Karpas-422 (cell line): ENCODE results near the gene SAP130. TPM values are rescaled to one million over a fixed set of nuclear protein-coding genes. Genes with fewer than 3 reads are reported as not detected.

ENCODE experiments used
- DNase-seq: peaks from one replicate; pipeline ENCODE4 v3.0.0-alpha.2; 2015
- H2AFZ ChIP-seq: fragments of 200-600 bp; sonication (generic); 2 replicates; pipeline ENCODE4 v1.6.1; 2014; ENCODE audit warnings: antibody characterized with exemption, low read length, mixed read lengths
- H3K27ac ChIP-seq: fragments of 200-600 bp; sonication (generic); 2 replicates; pipeline ENCODE4 v1.5.1; 2014; ENCODE audit warnings: mild to moderate bottlenecking, low read length, moderate library complexity
- H3K27me3 ChIP-seq: fragments of 200-600 bp; sonication (generic); 2 replicates; pipeline ENCODE4 v1.6.1; 2014; ENCODE audit warnings: low read length, mixed read lengths
- H3K36me3 ChIP-seq: fragments of 200-600 bp; sonication (generic); 2 replicates; pipeline ENCODE4 v1.6.1; 2014; ENCODE audit warnings: low read length, mixed read lengths; ENCODE audit not compliant: insufficient read depth
- H3K4me1 ChIP-seq: fragments of 200-600 bp; sonication (generic); 2 replicates; pipeline ENCODE4 v1.6.1; 2014; ENCODE audit warnings: mild to moderate bottlenecking, low read length, mixed read lengths
- H3K4me2 ChIP-seq: fragments of 200-600 bp; sonication (generic); 2 replicates; pipeline ENCODE4 v1.6.1; 2014; ENCODE audit warnings: low read length, low read depth, mild to moderate bottlenecking; ENCODE audit not compliant: poor library complexity, severe bottlenecking
- H3K4me3 ChIP-seq: fragments of 200-600 bp; sonication (generic); 2 replicates; pipeline ENCODE4 v1.5.1; 2014; ENCODE audit warnings: mild to moderate bottlenecking, antibody characterized with exemption, low read length, mixed read lengths
- H3K79me2 ChIP-seq: fragments of 200-600 bp; sonication (generic); 2 replicates; pipeline ENCODE4 v1.6.1; 2014; ENCODE audit warnings: mild to moderate bottlenecking, low read length, mixed read lengths
- H3K9ac ChIP-seq: fragments of 200-600 bp; sonication (generic); 2 replicates; pipeline ENCODE4 v1.6.0; 2014; ENCODE audit warnings: low read length
- H3K9me2 ChIP-seq: fragments of 200-600 bp; sonication (generic), shearing (Covaris generic); replicated peaks from 2 replicates; pipeline ENCODE4 v1.6.0; 2014; ENCODE audit warnings: mild to moderate bottlenecking, low read length, moderate library complexity; ENCODE audit not compliant: insufficient read depth
- H3K9me3 ChIP-seq: fragments of 300-700, 200-600 bp; sonication (generic); 2 replicates; pipeline ENCODE4 v1.6.1; 2014; ENCODE audit warnings: low read length, mixed read lengths
- H4K20me1 ChIP-seq: fragments of 200-600 bp; sonication (generic); 2 replicates; pipeline ENCODE4 v1.6.1; 2014; ENCODE audit warnings: mild to moderate bottlenecking, antibody characterized with exemption, low read length, low read depth; ENCODE audit not compliant: insufficient read depth
- total RNA-seq: library from RNA; depleted of rRNA; stranded (reverse); fragments of >200 nt; shearing (Covaris generic); gene quantifications from 2 replicates; pipeline ENCODE4 v1.2.3, GENCODE V29; 2014; ENCODE audit warnings: low replicate concordance

Gene SAP130
- total RNA-seq, 1 experiment from 2014 or later: 14.3 TPM

DNA sequence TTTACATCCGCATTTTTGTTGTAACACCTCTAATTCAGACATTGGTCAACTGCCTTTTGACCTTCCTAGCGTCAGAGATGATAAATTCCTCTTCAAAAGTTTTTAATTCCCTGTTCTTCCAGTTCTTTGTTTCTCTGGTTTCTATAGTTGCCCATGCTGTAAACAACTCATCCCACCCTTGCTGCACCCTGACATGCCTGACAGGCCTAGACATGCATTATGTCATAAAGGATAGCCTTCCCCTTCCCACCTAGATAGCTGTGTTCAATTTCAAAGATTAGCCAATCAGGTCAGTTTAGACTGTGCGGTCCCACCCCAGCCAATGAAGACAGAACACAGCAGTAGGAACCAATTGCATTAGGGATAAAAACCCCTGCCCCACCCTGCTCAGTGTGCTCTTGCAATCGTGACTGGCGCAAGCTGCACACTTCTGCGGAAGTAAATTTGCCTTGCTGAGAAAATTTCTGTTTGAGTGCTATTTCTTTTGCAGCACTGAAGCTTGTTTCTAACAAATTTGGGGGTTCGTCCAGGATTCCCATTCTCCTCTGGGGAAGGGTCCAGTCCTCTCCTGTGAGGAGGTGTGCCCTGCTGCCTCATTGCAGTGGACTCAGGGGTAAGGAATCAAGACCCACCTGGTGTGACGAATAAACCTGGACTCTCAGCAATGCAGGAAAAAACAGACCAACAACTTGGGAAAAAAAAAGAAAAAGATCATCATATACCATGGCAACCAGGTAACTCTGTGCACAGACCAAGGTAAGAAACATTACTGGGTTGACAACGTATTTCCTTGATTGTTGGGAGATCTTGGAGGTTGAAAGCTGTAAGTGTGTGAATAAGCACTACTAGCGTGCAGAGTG is 9.1 kb upstream of the SAP130 start:
- no peak overlapping the region for H3K4me3 ChIP-seq
- H3K9ac ChIP-seq: no peak overlapping the region
- H3K79me2 ChIP-seq: no peaks in the 10 kb centered on the region
- H3K27me3 ChIP-seq: 0 out of 2 replicates have a peak, but pooled peaks cover 7% of the 10 kb centered on the region
- H4K20me1 ChIP-seq: no peaks in the 10 kb centered on the region
- H2AFZ ChIP-seq: no peak overlapping the region
- H3K27ac ChIP-seq: no peak overlapping the region
- H3K4me2 ChIP-seq: no peak overlapping the region
- peaks cover 22% of the 10 kb centered on the region for H3K9me3 ChIP-seq
- no peaks in the 10 kb centered on the region for H3K36me3 ChIP-seq
- no peaks in the 10 kb centered on the region; the same call in 1 of the 2 replicates for H3K4me1 ChIP-seq
- H3K9me2 ChIP-seq: no peaks in the 10 kb centered on the region
- DNase-seq: no peak

GRCh38 chr2:128032092-128032491 is 4.2 kb upstream of the SAP130 start:
- no peak overlapping the region for H3K4me2 ChIP-seq
- 0 out of 2 replicates have a peak, but pooled peaks cover 7% of the 10 kb centered on the region for H3K27me3 ChIP-seq
- no peak overlapping the region for H3K4me3 ChIP-seq
- no peaks in the 10 kb centered on the region for H3K9me2 ChIP-seq
- peak; percentile 30 for DNase-seq
- peaks cover 24% of the 10 kb centered on the region for H3K9me3 ChIP-seq
- H2AFZ ChIP-seq: no peak overlapping the region
- H3K36me3 ChIP-seq: no peaks in the 10 kb centered on the region
- H3K4me1 ChIP-seq: peaks cover 8% of the 10 kb centered on the region
- no peaks in the 10 kb centered on the region for H4K20me1 ChIP-seq
- H3K79me2 ChIP-seq: no peaks in the 10 kb centered on the region
- H3K9ac ChIP-seq: no peak overlapping the region
- no peak overlapping the region for H3K27ac ChIP-seq

GRCh38 chr2:128028668-128029054 is 802 bp upstream of the SAP130 start:
- Histone ChIP-seq H3K4me1 (peaks cover 24% of the 10 kb centered on the region), H4K20me1 (no peaks in the 10 kb centered on the region; the same call in 1 of the 2 replicates), H3K9me2 (no peaks in the 10 kb centered on the region), H2AFZ (peak overlapping the region; percentile 85), H3K79me2 (peaks cover 32% of the 10 kb centered on the region), H3K27me3 (0 out of 2 replicates have a peak, but pooled peaks cover 4% of the 10 kb centered on the region), H3K36me3 (no peaks in the 10 kb centered on the region), H3K27ac (no peak overlapping the region), H3K9me3 (peaks cover 15% of the 10 kb centered on the region), H3K4me2 (peak overlapping the region; percentile 79), H3K9ac (peak overlapping the region; percentile 68), H3K4me3 (peak overlapping the region; percentile 72)
- DNase-seq: peak; percentile 42

- H4K20me1 ChIP-seq: no peaks in the 10 kb centered on the region; the same call in 1 of the 2 replicates
- peaks cover 8% of the 10 kb centered on the region for H3K9me3 ChIP-seq
- no peaks in the 10 kb centered on the region for H3K9me2 ChIP-seq
- H3K27ac ChIP-seq: peak overlapping the region; percentile 75
- DNase-seq: peak; percentile 99
- peak overlapping the region; percentile 91 for H2AFZ ChIP-seq
- H3K9ac ChIP-seq: peak overlapping the region; percentile 94
- H3K79me2 ChIP-seq: peaks cover 43% of the 10 kb centered on the region
- peak overlapping the region; percentile 79 for H3K4me2 ChIP-seq
- H3K36me3 ChIP-seq: no peaks in the 10 kb centered on the region
- H3K4me3 ChIP-seq: peak overlapping the region; percentile 85
- H3K4me1 ChIP-seq: peaks cover 24% of the 10 kb centered on the region
- no peaks in the 10 kb centered on the region for H3K27me3 ChIP-seq
Observed at GRCh38 chr2:128027278-128027800, 520 bp downstream of the SAP130 start.

GRCh38 chr2:128026448-128027277 is 1.2 kb downstream of the SAP130 start:
- DNase-seq: peak; percentile 41
- Histone ChIP-seq H3K27ac (no peak overlapping the region), H3K27me3 (no peaks in the 10 kb centered on the region), H3K4me2 (peak overlapping the region; percentile 96), H3K4me3 (peak overlapping the region; percentile 85), H3K9ac (peak overlapping the region; percentile 87), H3K9me2 (no peaks in the 10 kb centered on the region), H4K20me1 (no peaks in the 10 kb centered on the region; the same call in 1 of the 2 replicates), H3K4me1 (peaks cover 24% of the 10 kb centered on the region), H3K79me2 (peaks cover 50% of the 10 kb centered on the region), H3K9me3 (peaks cover 5% of the 10 kb centered on the region), H3K36me3 (peaks cover 3% of the 10 kb centered on the region; the same call in 1 of the 2 replicates), H2AFZ (peak overlapping the region; percentile 18; the same call in 1 of the 2 replicates)

DNA sequence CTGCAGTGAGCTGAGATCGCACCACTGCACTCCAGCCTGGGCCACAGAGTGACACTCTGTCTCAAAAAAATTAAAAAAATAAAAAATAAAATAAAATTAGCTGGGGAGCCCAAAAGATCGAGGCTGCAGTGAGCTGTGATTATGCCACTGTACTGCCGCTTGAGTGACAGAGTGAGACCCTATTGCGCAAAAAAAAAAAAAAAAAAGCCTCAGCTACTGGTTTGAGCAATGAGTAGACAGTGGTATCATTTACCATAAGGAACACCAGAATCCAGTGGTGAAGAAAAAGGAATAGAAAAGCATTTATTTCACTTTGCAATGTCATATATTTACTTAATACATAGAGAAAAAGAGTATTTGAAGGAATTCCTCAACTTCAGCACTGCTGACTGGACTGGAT is 3.0 kb downstream of the SAP130 start:
- Histone ChIP-seq H3K27me3 (no peaks in the 10 kb centered on the region), H3K4me1 (peaks cover 24% of the 10 kb centered on the region), H3K4me3 (no peak overlapping the region), H4K20me1 (no peaks in the 10 kb centered on the region; the same call in 1 of the 2 replicates), H3K36me3 (peaks cover 3% of the 10 kb centered on the region; the same call in 1 of the 2 replicates), H3K27ac (no peak overlapping the region), H3K79me2 (peaks cover 61% of the 10 kb centered on the region), H3K9ac (no peak overlapping the region), H3K9me3 (no peaks in the 10 kb centered on the region), H3K9me2 (no peaks in the 10 kb centered on the region), H3K4me2 (no peak overlapping the region), H2AFZ (no peak overlapping the region)
- no peak for DNase-seq

- H3K4me3 ChIP-seq: no peak overlapping the region
- no peak for DNase-seq
- no peaks in the 10 kb centered on the region for H4K20me1 ChIP-seq
- no peak overlapping the region for H3K9ac ChIP-seq
- no peak overlapping the region for H3K4me2 ChIP-seq
- H3K9me3 ChIP-seq: no peaks in the 10 kb centered on the region
- H3K9me2 ChIP-seq: no peaks in the 10 kb centered on the region
- H3K27me3 ChIP-seq: no peaks in the 10 kb centered on the region
- no peaks in the 10 kb centered on the region for H3K4me1 ChIP-seq
- no peak overlapping the region for H2AFZ ChIP-seq
- peaks cover 36% of the 10 kb centered on the region for H3K36me3 ChIP-seq
- no peak overlapping the region for H3K27ac ChIP-seq
- peaks cover 34% of the 10 kb centered on the region for H3K79me2 ChIP-seq
Observed at GRCh38 chr2:128017561-128017960, 10.3 kb downstream of the SAP130 start.
